ENCODE results near the gene CDK5.

The CDK5 gene

GRCh38 chr7:151071032-151071866 is 13.6 kb upstream of the CDK5 start:
- Mint-ChIP-seq H3K36me3 (peaks cover 48 to 53% of the 10 kb centered on the region in 2 donors), H3K27me3 (no peaks in the 10 kb centered on the region), H3K27ac (no peak overlapping the region), H3K4me3 (no peak overlapping the region), H3K9me3 (no peaks in the 10 kb centered on the region), H3K4me1 (no peaks in the 10 kb centered on the region)
- DNase-seq, result no peak
- ATAC-seq (replicated peaks), result no peak

GRCh38 chr7:151070574-151070960 is 12.9 kb upstream of the CDK5 start:
- Mint-ChIP-seq H3K9me3 (no peaks in the 10 kb centered on the region), H3K36me3 (peaks cover 42 to 48% of the 10 kb centered on the region in 2 donors), H3K4me3 (no peak overlapping the region), H3K27me3 (no peaks in the 10 kb centered on the region), H3K4me1 (no peaks in the 10 kb centered on the region), H3K27ac (no peak overlapping the region)
- DNase-seq (no peak), ATAC-seq (replicated peaks) (no peak)

GRCh38 chr7:151069841-151070573 is 12.3 kb upstream of the CDK5 start:
- H3K27me3 Mint-ChIP-seq, result no peaks in the 10 kb centered on the region
- H3K9me3 Mint-ChIP-seq, result no peaks in the 10 kb centered on the region
- H3K36me3 Mint-ChIP-seq, result peaks cover 39 to 50% of the 10 kb centered on the region in 2 donors
- no peak overlapping the region for H3K4me3 Mint-ChIP-seq
- H3K27ac Mint-ChIP-seq, result no peak overlapping the region
- DNase-seq (no peak), ATAC-seq (replicated peaks) (no peak)
- no peaks in the 10 kb centered on the region for H3K4me1 Mint-ChIP-seq

- no peaks in the 10 kb centered on the region for H3K27me3 Mint-ChIP-seq
- no peaks in the 10 kb centered on the region for H3K9me3 Mint-ChIP-seq
- H3K27ac Mint-ChIP-seq, result no peak overlapping the region
- no peaks in the 10 kb centered on the region for H3K4me1 Mint-ChIP-seq
- no peak for ATAC-seq (replicated peaks)
- peaks cover 33 to 53% of the 10 kb centered on the region in 2 donors for H3K36me3 Mint-ChIP-seq
- H3K4me3 Mint-ChIP-seq, result no peak overlapping the region
- DNase-seq, result no peak
Observed at GRCh38 chr7:151068069-151068773, 10.5 kb upstream of the CDK5 start.

- no peak for DNase-seq
- H3K4me3 Mint-ChIP-seq, result no peak overlapping the region
Observed at GRCh38 chr7:151066273-151066974, 8.7 kb upstream of the CDK5 start.

GRCh38 chr7:151065516-151065915 is 7.8 kb upstream of the CDK5 start:
- H3K9me3 Mint-ChIP-seq, result no peaks in the 10 kb centered on the region
- no peaks in the 10 kb centered on the region for H3K27me3 Mint-ChIP-seq
- no peak for ATAC-seq (replicated peaks)
- DNase-seq, result no peak
- no peak overlapping the region for H3K4me3 Mint-ChIP-seq
- peaks cover 25 to 37% of the 10 kb centered on the region in 2 donors for H3K36me3 Mint-ChIP-seq
- H3K4me1 Mint-ChIP-seq, result peaks cover 12 to 16% of the 10 kb centered on the region in 2 donors
- H3K27ac Mint-ChIP-seq, result peak overlapping the region; percentile 38

More at GRCh38 chr7:151066273-151066974, 8.7 kb upstream of the CDK5 start:
- Mint-ChIP-seq H3K9me3 (no peaks in the 10 kb centered on the region), H3K27ac (no peak overlapping the region), H3K27me3 (no peaks in the 10 kb centered on the region), H3K36me3 (peaks cover 27 to 43% of the 10 kb centered on the region in 2 donors), H3K4me1 (peaks cover 5 to 6% of the 10 kb centered on the region in 2 donors)
- ATAC-seq (replicated peaks), result no peak

GRCh38 chr7:151064993-151065392 is 7.3 kb upstream of the CDK5 start:
- no peaks in the 10 kb centered on the region for H3K9me3 Mint-ChIP-seq
- peaks cover 12 to 21% of the 10 kb centered on the region in 2 donors for H3K4me1 Mint-ChIP-seq
- DNase-seq (no peak), ATAC-seq (replicated peaks) (no peak)
- H3K27me3 Mint-ChIP-seq, result no peaks in the 10 kb centered on the region
- H3K27ac Mint-ChIP-seq, result peak overlapping the region; percentile 38
- H3K36me3 Mint-ChIP-seq, result peaks cover 23 to 32% of the 10 kb centered on the region in 2 donors
- H3K4me3 Mint-ChIP-seq, result no peak overlapping the region

GRCh38 chr7:151064454-151064853 is 6.8 kb upstream of the CDK5 start:
- ATAC-seq (replicated peaks) (no peak), DNase-seq (no peak)
- peaks cover 12 to 22% of the 10 kb centered on the region in 2 donors for H3K4me1 Mint-ChIP-seq
- no peak overlapping the region for H3K4me3 Mint-ChIP-seq
- no peak overlapping the region for H3K27ac Mint-ChIP-seq
- no peaks in the 10 kb centered on the region for H3K9me3 Mint-ChIP-seq
- no peaks in the 10 kb centered on the region for H3K27me3 Mint-ChIP-seq
- peaks cover 19 to 29% of the 10 kb centered on the region in 2 donors for H3K36me3 Mint-ChIP-seq

- Mint-ChIP-seq H3K4me3 (no peak overlapping the region), H3K36me3 (peaks cover 13 to 24% of the 10 kb centered on the region in 2 donors), H3K9me3 (no peaks in the 10 kb centered on the region), H3K27me3 (no peaks in the 10 kb centered on the region), H3K27ac (no peak overlapping the region), H3K4me1 (peaks cover 18 to 34% of the 10 kb centered on the region in 2 donors)
- DNase-seq (no peak), ATAC-seq (replicated peaks) (no peak)
Observed at GRCh38 chr7:151063212-151063561, 5.5 kb upstream of the CDK5 start.

- Mint-ChIP-seq H3K27me3 (no peaks in the 10 kb centered on the region), H3K27ac (no peak overlapping the region), H3K4me1 (peaks cover 18 to 35% of the 10 kb centered on the region in 2 donors), H3K9me3 (no peaks in the 10 kb centered on the region), H3K36me3 (peaks cover 9 to 19% of the 10 kb centered on the region in 2 donors), H3K4me3 (no peak overlapping the region)
- ATAC-seq (replicated peaks) (no peak), DNase-seq (no peak)
Observed at GRCh38 chr7:151062399-151063211, 4.9 kb upstream of the CDK5 start.

- no peaks in the 10 kb centered on the region for H3K27me3 Mint-ChIP-seq
- no peak for DNase-seq
- peaks cover 6 to 15% of the 10 kb centered on the region in 2 donors for H3K36me3 Mint-ChIP-seq
- no peak for ATAC-seq (replicated peaks)
- H3K4me3 Mint-ChIP-seq, result no peak overlapping the region
- no peaks in the 10 kb centered on the region for H3K9me3 Mint-ChIP-seq
- H3K27ac Mint-ChIP-seq, result no peak overlapping the region
- peaks cover 22 to 40% of the 10 kb centered on the region in 2 donors for H3K4me1 Mint-ChIP-seq
Observed at GRCh38 chr7:151062111-151062398, 4.4 kb upstream of the CDK5 start.

- Mint-ChIP-seq H3K4me1 (peaks cover 26 to 46% of the 10 kb centered on the region in 2 donors), H3K36me3 (peaks cover 6 to 15% of the 10 kb centered on the region in 2 donors), H3K27me3 (no peaks in the 10 kb centered on the region), H3K27ac (no peak overlapping the region), H3K4me3 (peak overlapping the region; percentile 95 to 99), H3K9me3 (no peaks in the 10 kb centered on the region)
- ATAC-seq (replicated peaks) (no peak), DNase-seq (no peak)
Observed at GRCh38 chr7:151061213-151062110, 3.8 kb upstream of the CDK5 start.

All from stimulated activated naive B cell treated with anti-CD40 and anti-IgM and Interleukin-4, amounts not matched to agents 10 μg/mL and 1 μg/mL and 100 μg/mL, for 72 hours (primary cell).